GM12878 (cell line): ENCODE measurements around the gene RPLP1. TPM values are rescaled to one million over a fixed set of nuclear protein-coding genes. Genes with fewer than 3 reads are reported as not detected.

Experiments used
- ATAC-seq: fragments of 200-7000 bp; cut with Tn5 transposase; 3 replicates; pipeline ENCODE4 v1.9.1; 2020; ENCODE audit warnings: mild to moderate bottlenecking, moderate library complexity
- BruUV-seq: library from RNA; stranded (reverse); fragments of 400-500 nt; replicated peaks from 2 replicates; lab custom pipeline; 2021; lab: Mats Ljungman, UMichigan
- CTCF ChIA-PET: fragments of 300-600 bp; sonication (Branson Sonifier 250); formaldehyde crosslinking; extraction: SDS; loops from one replicate; lab custom pipeline; 2021; ENCODE audit warnings: inconsistent platforms; lab: Yijun Ruan, JAX
- POLR2A ChIA-PET: fragments of 350-600 bp; formaldehyde crosslinking; extraction: SDS; loops from one replicate; lab custom pipeline; 2021; ENCODE audit warnings: inconsistent platforms; lab: Charles Lee
- RAD21 ChIA-PET: fragments of 300-600 bp; sonication (Branson Sonifier 250); formaldehyde crosslinking; loops from one replicate; lab custom pipeline; 2023; ENCODE audit warnings: antibody characterized with exemption; ENCODE audit not compliant: unreplicated experiment; lab: Charles Lee
- SMC1A ChIA-PET: fragments of 300-600 bp; sonication (Branson Sonifier 250); formaldehyde crosslinking; loops from one replicate; lab custom pipeline; 2023; ENCODE audit not compliant: unreplicated experiment, uncharacterized antibody; lab: Charles Lee
- DNase-seq: peaks from one replicate; pipeline ENCODE4 v3.0.0-alpha.2; 2011; ENCODE audit warnings: low read depth, low spot score
- FAIRE-seq: peaks from 3 replicates; lab custom pipeline; 2011; peaks lifted over from hg19 to GRCh38; lab: Jason Lieb, UNC
- H2AFZ ChIP-seq: 2 replicates; pipeline ENCODE4 v1.6.0; 2011; ENCODE audit warnings: low read depth, low read length, control low read depth; ENCODE audit not compliant: control insufficient read depth
- H3K27ac ChIP-seq: 2 replicates; pipeline ENCODE4 v1.5.1; 2011; ENCODE audit warnings: control low read depth; ENCODE audit not compliant: control insufficient read depth, insufficient read depth
- H3K27me3 ChIP-seq, 2 experiments: replicated peaks in 1 of 2; 2 replicates each; pipeline versions ENCODE4 v1.6.0 to v1.6.1; 2011; ENCODE audit warnings: low read length in 1 of 2; ENCODE audit not compliant: control insufficient read depth in 2 of 2, insufficient read depth in 2 of 2
- H3K36me3 ChIP-seq, 2 experiments: 2 replicates each; pipeline ENCODE4 v1.5.1; 2011; ENCODE audit warnings: low read length in 1 of 2; ENCODE audit not compliant: control insufficient read depth in 2 of 2, insufficient read depth in 2 of 2
- H3K4me1 ChIP-seq: 2 replicates; pipeline ENCODE4 v1.6.1; 2011; ENCODE audit warnings: mild to moderate bottlenecking, low read length, moderate library complexity, mixed read lengths; ENCODE audit not compliant: control insufficient read depth, insufficient read depth
- H3K4me2 ChIP-seq: 2 replicates; pipeline ENCODE4 v1.6.0; 2011; ENCODE audit warnings: control low read depth; ENCODE audit not compliant: control insufficient read depth, insufficient read depth
- H3K4me3 ChIP-seq: fragments of 200-600 bp; sonication (generic); 2 replicates; pipeline ENCODE4 v1.5.1; 2016
- H3K79me2 ChIP-seq: 2 replicates; pipeline ENCODE4 v1.6.0; 2011; ENCODE audit warnings: low read length; ENCODE audit not compliant: control insufficient read depth, insufficient read depth
- H3K9ac ChIP-seq: 2 replicates; pipeline ENCODE4 v1.8.0; 2011; ENCODE audit warnings: low read length, control low read depth, mixed read lengths; ENCODE audit not compliant: control insufficient read depth, insufficient read depth
- H3K9me3 ChIP-seq: replicated peaks from 3 replicates; pipeline ENCODE4 v1.5.1; 2011; ENCODE audit warnings: mild to moderate bottlenecking, low read length; ENCODE audit not compliant: control insufficient read depth, insufficient read depth
- H4K20me1 ChIP-seq: 2 replicates; pipeline ENCODE4 v1.6.0; 2011; ENCODE audit not compliant: control insufficient read depth, insufficient read depth
- CEBPB ChIP-seq, 2 experiments: fragments of 150-350 bp in 1 of 2; IDR thresholded peaks; 2 replicates each; pipeline ENCODE4 v1.6.1; 2012 to 2014; ENCODE audit warnings: low read depth in 2 of 2, low read length in 2 of 2, borderline replicate concordance in 1 of 2, inconsistent platforms in 1 of 2
- E4F1 ChIP-seq: fragments of 450-650 bp; IDR thresholded peaks from 2 replicates; pipeline ENCODE4 v1.6.1; 2018; ENCODE audit warnings: borderline replicate concordance, mild to moderate bottlenecking; ENCODE audit not compliant: partially characterized antibody
- ETV6 ChIP-seq, 2 experiments: fragments of 450-650 bp in 1 of 2; IDR thresholded peaks in 1 of 2; conservative IDR thresholded peaks in 1 of 2; 2 replicates each; pipeline ENCODE4 v1.6.1; 2014; ENCODE audit warnings: antibody characterized with exemption in 1 of 2, borderline replicate concordance in 1 of 2, low read depth in 1 of 2, mild to moderate bottlenecking in 1 of 2, moderate library complexity in 1 of 2
- IKZF1 ChIP-seq: fragments of 450-650 bp; conservative IDR thresholded peaks from 2 replicates; pipeline ENCODE4 v1.6.1; 2017; ENCODE audit warnings: antibody characterized with exemption, mild to moderate bottlenecking
- KLF5 ChIP-seq: fragments of 450-650 bp; IDR thresholded peaks from 2 replicates; pipeline ENCODE4 v1.6.1; 2014; ENCODE audit warnings: mild to moderate bottlenecking; ENCODE audit not compliant: partially characterized antibody
- MEF2B ChIP-seq: fragments of 450-650 bp; IDR thresholded peaks from 2 replicates; pipeline ENCODE4 v1.6.1; 2018; ENCODE audit warnings: mild to moderate bottlenecking, moderate library complexity; ENCODE audit not compliant: partially characterized antibody, poor library complexity, severe bottlenecking
- NBN ChIP-seq: fragments of 450-650 bp; IDR thresholded peaks from 2 replicates; pipeline ENCODE4 v1.6.1; 2016
- NR2C2 ChIP-seq: IDR thresholded peaks from 2 replicates; pipeline ENCODE4 v1.6.1; 2011; ENCODE audit warnings: borderline replicate concordance, low read depth; ENCODE audit not compliant: control insufficient read depth, insufficient read length
- PAX5 ChIP-seq: IDR thresholded peaks from 2 replicates; pipeline ENCODE4 v1.6.1; 2011; ENCODE audit warnings: low read depth, low read length, borderline replicate concordance
- REST ChIP-seq: IDR thresholded peaks from 2 replicates; pipeline ENCODE4 v1.6.1; 2012; ENCODE audit warnings: mild to moderate bottlenecking, low read depth, low read length
- RUNX3 ChIP-seq: IDR thresholded peaks from 2 replicates; pipeline ENCODE4 v1.6.1; 2012; ENCODE audit warnings: low read length, inconsistent platforms
- TARDBP ChIP-seq: IDR thresholded peaks from 2 replicates; pipeline ENCODE4 v1.6.1; 2016; ENCODE audit warnings: borderline replicate concordance
- WGBS: methylation state at CpG from one replicate; pipeline ENCODE4 v1.1.6; 2016; ENCODE audit warnings: low lambda C conversion rate; ENCODE audit not compliant: insufficient replicate concordance, insufficient coverage; ENCODE audit errors: missing lambda C conversion rate; 5-methylcytosine and 5-hydroxymethylcytosine counted together
- in situ Hi-C: fragments of 300-500 bp; cut with MboI; formaldehyde crosslinking; loops from 9 replicates; pipeline ENCODE4 v1.14.3; 2018; ENCODE audit warnings: mixed read lengths
- intact Hi-C: fragments of 100-400 bp; cut with micrococcal nuclease; formaldehyde crosslinking; loops from one replicate; pipeline ENCODE4 v1.14.2; 2022; ENCODE audit not compliant: unreplicated experiment
- polyA plus RNA-seq, 11 experiments: library from polyadenylated mRNA; depleted of rRNA in 4 of 11; unstranded in 6 of 11; stranded (reverse) in 5 of 11; fragments of >200 nt; fragmentation: Nextera tagmentation in 4 of 11; fragmentation: Illumina TruSeq in 1 of 11; extraction: Ambion mirVana in 4 of 11; extraction: Trizol in 1 of 11; gene quantifications; 1 replicate in 1 of 11; 2 replicates in 10 of 11; pipeline versions ENCODE4 v1.2.1 to v1.2.3, GENCODE V29; 2011 to 2016; ENCODE audit warnings: inconsistent platforms in 2 of 11, missing spikeins in 2 of 11, low read depth in 1 of 11
- total RNA-seq, 4 experiments: library from RNA; depleted of rRNA in 3 of 4; stranded (reverse); fragments of >200 nt in 3 of 4; fragmentation: Illumina TruSeq in 1 of 4; extraction: Trizol in 1 of 4; gene quantifications; 2 replicates each; pipeline versions ENCODE4 v1.2.1 to v1.2.3, GENCODE V29; 2013 to 2021

RPLP1 gene
- total and polyA plus RNA-seq, 10 of the 15 experiments (the other 5 are each of a cell fraction or from before 2014, with no cell fraction given): 217 to 3,098 (median 1,664) TPM

GRCh38 chr15:69422336-69422895, 30.2 kb upstream of the RPLP1 start:
- H3K4me2 ChIP-seq: no peak overlapping the region
- intact Hi-C loops (no loop called here), in situ Hi-C loops (no loop called here)
- ChIA-PET RAD21 (no interaction called here), CTCF (interaction anchor here (1.0 to 1.4 kb wide), 4 partner anchors 10 to 40 kb away, joined by 3 to 5 read pairs (median 3); no protein-coding TSS in a partner anchor), POLR2A (interaction anchor here (0.6 to 0.9 kb wide), 2 partner anchors 23 to 32 kb away, joined by 3 to 4 read pairs; no protein-coding TSS in a partner anchor), SMC1A (interaction anchor here (0.9 to 1.0 kb wide), 2 partner anchors 9 to 27 kb away, joined by 3 read pairs; no protein-coding TSS in a partner anchor)
- no peak overlapping the region for H2AFZ ChIP-seq
- no peaks in the 10 kb centered on the region for H4K20me1 ChIP-seq
- no TSS peak for BruUV-seq
- ATAC-seq (no peak), FAIRE-seq (no peak), DNase-seq (no peak)
- H3K27me3 ChIP-seq: no peaks in the 10 kb centered on the region
- H3K9me3 ChIP-seq: no peaks in the 10 kb centered on the region
- no peaks in the 10 kb centered on the region for H3K4me1 ChIP-seq
- WGBS: 82% methylated on average over 4 of the region's 4 CpGs
- no peak overlapping the region for H3K27ac ChIP-seq
- peaks cover 5 to 30% of the 10 kb centered on the region in 2 experiments for H3K36me3 ChIP-seq
- TF ChIP-seq NBN: no peak
- TF ChIP-seq KLF5: no peak
- no peak for TF ChIP-seq E4F1
- TF ChIP-seq MEF2B: no peak
- no peak for TF ChIP-seq ETV6 (conservative IDR thresholded peaks at IDR 0.05 in 1 of 2, IDR thresholded peaks at IDR 0.05 in 1 of 2; ENCODE audit: borderline replicate concordance in 1 of 2, low read depth in 1 of 2)
- TF ChIP-seq NR2C2: no peak
- TF ChIP-seq CEBPB (IDR thresholded peaks at IDR 0.05; ENCODE audit: borderline replicate concordance in 1 of 2, low read depth in 2 of 2, low read length in 2 of 2): no peak
- no peak for TF ChIP-seq TARDBP
- TF ChIP-seq IKZF1: no peak
- TF ChIP-seq REST: no peak
- no peak for TF ChIP-seq PAX5
- no peak for TF ChIP-seq RUNX3
- no peak overlapping the region for H3K4me3 ChIP-seq
- H3K79me2 ChIP-seq: peaks cover 7% of the 10 kb centered on the region
- H3K9ac ChIP-seq: no peak overlapping the region
